ENCODE data around the gene TGFB1.
"Not testable (repeated sequence)": the region's sequence is repeated elsewhere in the genome, so short reads cannot be mapped to it uniquely, and the experiment has no call there.

The TGFB1 gene

DNA sequence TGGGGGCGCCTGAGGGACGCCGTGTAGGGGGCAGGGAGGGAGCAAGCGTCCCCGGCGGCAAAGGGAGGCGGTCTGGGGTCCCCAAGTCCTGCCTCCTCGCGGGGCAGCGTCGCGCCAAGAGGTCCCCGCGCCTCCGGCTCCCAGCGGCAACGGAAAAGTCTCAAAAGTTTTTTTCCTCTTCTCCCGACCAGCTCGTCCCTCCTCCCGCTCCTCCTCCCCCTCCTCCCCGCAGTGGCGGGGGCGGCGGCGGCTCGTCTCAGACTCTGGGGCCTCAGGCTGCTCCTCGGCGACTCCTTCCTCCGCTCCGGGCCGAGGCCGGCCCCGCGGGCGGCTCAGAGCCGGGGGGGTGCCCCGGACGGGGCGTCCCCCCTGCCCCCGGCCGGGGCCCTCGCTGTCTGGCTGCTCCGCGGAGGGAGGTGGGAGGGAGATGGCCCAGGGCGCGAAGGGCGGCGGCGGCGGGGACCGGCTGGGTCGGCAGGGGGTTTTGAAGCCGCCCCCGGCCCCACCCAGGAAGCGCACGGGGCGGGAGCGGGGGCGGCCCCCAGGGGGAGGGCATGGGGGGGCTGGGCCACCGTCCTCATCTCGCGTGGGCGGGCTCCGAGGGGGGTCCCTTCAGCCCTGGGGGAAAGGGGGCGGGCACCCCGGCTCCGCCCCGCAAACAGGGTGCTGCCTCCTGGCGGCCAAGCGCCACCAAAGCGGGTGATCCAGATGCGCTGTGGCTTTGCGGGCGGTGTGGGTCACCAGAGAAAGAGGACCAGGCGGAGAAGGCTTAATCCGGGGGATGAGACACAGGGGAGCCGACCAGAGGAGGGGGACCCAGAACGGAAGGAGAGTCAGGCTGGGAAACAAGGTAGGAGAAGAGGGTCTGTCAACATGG, at the start of gene TGFB1:
TSS of gene TGFB1 (minus strand) at position 457 of the 877 bp plus-strand sequence. CDS start 878 bp downstream, outside the sequence.
- DNase-seq: peak; percentile 98

DNA sequence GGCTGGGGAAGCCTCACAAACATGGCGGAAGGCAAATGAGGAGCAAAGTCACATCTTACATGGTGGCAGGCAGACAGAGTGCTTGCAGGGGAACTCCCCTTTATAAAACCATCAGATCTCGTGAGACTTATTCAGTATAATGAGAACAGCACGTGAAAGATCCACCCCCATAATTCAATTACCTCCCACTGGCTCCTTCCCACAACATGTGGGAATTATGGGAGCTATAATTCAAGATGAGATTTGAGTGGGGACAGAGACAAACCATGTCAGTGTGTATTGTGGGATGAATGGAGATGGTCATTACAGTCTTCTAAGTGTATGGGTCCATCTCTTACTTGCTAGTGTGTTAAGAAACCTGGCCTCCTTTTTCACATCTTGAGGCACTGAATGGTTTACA, 48.3 kb upstream of the TGFB1 start:
- no peak for DNase-seq

DNA sequence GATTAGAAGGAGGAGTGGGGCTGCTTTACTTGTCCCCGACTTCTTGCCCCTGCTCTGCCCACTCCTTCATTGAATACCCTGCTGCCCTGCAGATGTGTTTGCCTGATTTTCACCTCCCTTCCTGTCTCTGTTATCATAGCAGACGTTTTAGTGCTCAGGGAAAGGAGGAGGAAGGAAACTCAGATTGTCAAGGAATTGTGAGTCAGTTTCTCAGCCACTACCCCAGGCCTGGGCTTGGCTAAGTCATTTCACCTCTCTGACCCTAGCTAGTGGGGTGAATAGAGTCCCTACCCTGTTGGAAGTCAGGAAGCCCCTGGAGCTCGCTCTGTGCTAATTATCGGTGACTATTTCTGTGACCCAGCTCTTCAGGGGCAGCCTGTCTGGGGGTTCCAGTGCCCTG, 47.8 kb upstream of the TGFB1 start:
- no peak for DNase-seq

DNA sequence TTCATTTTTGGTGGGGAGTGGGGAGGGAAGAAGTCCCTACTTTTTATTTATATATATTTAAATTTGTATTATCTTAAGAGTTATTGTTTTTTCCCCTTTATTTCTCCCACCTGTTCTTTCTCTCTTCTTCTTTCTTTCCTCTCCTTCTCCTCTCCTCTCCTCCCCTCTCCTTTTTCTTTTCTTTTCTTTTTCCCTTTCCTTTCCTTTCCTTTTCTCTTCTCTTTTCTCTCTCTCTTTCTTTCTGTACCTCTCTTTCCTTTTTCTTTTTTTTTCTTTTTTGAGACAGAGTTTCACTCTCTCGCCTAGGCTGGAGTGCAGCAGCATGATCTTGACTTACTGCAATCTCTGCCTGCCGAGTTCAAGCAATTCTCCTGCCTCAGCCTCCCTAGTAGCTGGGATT, 45.8 kb upstream of the TGFB1 start:
- no peak for DNase-seq

DNA sequence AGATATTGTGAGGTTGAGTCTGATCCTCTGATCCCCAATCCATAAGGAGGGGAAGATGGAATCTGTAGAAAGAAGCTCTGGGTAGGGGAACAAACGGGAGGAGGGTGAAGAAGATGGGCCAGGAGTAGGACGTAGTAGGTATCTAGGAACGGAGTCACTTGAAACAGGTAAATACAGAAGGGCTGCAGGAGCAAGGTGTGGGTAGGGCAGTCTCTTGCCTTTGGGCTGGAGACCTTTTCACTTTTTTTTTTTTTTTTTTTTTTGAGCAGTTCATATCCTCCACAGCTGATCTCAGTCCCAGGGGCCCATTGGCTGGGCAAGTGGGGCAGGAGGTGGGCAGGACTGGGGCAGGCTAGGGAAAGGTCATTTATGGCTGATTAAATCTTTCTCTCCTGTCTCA, 45.4 kb upstream of the TGFB1 start:
- no peak for DNase-seq

DNA sequence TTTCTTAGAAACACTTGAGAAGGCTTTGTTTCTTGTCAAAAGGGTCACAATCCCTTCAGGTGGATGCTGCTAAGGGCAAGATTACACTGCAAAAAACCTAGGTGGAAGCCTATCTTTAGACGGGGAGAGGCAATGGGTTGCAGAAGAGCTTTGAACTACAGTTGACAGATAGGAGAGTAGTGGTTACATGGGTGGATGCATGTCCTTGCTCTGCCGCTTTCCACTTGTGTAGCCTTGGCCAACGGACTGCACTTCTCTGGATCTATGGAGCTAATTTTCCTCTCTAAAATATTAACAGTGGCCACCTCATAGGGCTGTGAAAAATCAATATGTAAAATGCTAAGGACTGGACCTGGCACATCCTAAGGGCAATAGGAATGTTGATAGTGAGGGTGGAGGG, 44.9 kb upstream of the TGFB1 start:
- DNase-seq: no peak

DNA sequence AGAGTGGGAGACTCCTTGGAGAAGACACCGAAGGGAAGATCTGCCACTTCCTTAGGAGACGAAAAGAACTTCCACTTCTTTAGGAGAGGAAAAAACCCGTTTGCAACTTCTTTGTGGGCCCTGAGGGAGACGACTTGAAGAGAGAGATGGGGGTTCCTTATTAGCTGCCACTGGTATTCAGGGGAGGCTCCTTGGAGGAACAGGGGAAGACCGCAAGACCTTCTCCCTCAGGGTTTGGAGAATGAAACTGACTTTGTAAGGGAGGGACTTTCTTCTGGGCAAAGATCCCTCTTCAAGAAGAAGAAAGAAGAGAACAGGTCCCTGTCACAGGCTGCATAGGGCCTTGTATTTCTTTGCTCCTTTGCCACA, 44.3 kb upstream of the TGFB1 start:
- DNase-seq: no peak

DNA sequence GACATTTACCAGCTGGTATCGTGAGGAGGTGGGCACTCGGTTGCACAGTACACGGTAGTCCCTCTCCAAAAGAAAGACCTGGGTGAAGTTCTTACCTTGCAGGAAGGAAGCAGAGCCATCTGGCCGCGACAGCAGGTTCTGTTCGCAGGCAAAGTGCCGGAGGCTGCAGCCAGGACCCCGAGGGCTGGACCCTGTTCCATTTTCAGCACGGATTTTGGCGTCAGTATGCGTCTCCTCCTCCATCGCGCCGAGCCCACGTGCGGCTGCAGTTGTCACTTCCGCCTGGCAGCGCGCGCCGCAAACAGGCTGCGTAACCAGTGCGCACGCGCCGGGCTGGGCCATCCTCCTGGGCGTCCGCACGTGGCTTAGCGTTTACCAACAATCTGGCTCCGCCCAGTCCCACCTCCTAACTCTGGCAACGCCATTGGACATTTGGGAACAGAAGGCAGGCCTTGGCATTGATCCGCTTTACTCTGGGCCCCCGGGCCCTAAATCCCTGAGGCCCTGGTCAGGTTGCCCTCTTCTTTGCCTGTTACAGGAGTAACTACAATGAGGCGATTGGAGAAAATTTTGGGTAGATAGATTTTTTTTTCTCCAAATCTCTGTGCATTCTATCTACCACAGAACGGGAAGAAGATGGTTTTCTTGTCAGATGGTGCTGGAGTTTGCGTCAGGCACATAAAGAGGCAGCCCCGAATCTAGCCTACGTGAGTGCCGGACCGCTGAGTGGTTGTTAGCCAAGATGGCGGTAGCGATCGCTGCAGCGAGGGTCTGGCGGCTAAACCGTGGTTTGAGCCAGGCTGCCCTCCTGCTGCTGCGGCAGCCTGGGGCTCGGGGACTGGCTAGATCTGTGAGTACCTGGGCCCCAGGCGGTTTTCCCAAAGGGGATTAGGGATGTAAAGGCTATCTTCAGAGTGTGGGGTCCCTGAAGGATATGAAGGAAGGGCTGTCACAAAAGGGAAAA, 43.6 kb upstream of the TGFB1 start, which contains the start of the genes BCKDHA and EXOSC5:
TSS of gene BCKDHA (plus strand) at position 733 of the 964 bp plus-strand sequence. CDS start at position 743, 10 bp downstream.
TSS of gene EXOSC5 (minus strand) at position 274 of the 964 bp plus-strand sequence. CDS start at position 243, 31 bp downstream.
- DNase-seq: peak; percentile 98

DNA sequence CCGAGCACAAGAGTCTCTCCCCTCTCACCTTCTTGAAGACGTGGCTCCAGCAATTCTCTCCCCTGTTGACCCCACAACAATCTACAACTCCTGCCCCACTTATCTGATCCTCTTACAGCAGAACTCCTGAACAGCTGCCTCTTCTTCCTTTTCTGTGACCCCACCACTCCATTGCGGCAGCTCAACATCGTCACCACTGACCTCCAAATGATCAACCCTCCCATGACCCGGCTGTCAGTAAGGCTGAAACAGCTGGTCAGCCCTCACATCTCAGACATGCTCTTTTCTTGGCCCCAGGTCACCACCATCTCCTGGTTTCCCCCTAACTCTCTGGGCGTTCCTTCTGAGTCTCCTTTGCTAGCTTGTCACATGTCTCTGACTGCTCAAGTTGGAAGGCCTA, 41.6 kb upstream of the TGFB1 start:
- DNase-seq: no peak

DNA sequence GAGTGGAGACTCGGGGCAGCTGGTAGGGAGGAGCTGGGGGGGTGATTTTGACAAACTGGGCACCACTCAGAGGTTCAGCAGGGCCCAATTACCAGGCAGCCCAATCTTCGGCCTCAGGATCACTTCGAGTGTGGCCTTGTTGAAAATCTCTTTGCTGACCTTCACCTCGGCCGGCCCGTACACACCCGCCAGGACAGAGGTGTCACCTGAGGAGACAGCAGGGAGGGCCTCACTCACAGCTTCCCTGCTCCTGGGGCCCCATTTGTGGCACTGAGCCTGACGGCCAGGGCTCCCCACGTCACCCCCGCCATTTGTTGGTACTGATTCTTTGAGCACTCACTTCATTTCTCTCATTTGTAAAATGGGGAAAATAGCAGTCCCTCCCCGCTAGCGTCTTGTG, 39.1 kb upstream of the TGFB1 start:
- DNase-seq: no peak

DNA sequence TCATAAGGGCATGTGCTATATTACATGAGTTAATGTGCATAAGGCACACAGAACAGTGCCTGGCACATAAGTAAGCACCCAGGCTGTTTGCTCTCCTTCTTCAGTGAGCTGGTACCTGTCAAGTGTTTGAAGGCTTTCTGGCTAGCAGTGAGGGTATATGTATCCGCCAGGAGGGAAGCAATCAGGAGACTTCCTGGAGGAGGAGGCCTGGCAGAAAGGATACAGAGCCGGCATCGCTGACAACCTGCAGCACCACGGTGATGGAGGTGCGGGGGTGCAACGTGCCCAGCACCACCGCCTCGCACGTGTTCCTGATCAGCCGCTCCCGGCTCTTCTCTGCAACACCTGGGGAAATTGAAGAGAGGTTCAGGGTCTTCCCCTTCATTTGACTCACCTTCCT, 37.9 kb upstream of the TGFB1 start:
- no peak for DNase-seq

DNA sequence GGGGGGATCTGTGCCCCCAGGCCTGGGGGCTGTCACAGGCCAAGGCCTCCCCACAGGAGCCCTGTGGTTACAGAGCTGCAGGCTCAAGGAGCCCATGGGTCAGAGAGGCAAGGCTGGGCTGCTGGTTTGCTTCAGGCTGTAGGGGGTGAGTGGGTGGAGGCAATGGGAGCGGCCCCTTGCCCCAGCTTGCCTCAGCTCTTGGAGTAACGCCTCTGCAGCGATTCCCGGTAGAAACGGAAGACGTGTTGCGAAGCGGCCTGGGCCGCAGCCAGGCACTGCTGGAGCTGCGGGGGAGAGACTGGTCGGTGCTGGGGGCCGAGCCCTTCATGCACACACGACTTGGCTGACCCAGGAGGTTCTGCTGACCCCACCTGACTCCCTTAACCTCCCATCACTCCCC, 32.7 kb upstream of the TGFB1 start:
- no peak for DNase-seq

DNA sequence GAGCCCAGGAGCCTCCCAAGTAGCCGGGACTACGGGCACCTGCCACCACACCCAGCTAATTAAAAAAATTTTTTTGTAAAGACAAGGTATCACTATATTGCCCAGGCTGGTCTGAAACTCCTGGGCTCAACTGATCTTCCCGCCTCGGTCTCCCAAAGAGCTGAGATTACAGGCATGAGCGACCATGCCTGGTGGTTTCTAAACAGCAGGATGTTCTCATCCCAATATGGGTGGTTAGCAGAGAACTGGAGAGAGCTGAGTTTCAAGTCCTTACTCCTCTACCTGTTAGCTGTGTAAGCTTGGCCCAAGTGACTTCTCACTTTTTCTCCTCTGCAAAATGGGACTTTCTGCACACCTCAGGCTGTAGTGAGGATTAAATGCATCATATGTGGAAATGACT, 30.6 kb upstream of the TGFB1 start:
- DNase-seq: no peak

DNA sequence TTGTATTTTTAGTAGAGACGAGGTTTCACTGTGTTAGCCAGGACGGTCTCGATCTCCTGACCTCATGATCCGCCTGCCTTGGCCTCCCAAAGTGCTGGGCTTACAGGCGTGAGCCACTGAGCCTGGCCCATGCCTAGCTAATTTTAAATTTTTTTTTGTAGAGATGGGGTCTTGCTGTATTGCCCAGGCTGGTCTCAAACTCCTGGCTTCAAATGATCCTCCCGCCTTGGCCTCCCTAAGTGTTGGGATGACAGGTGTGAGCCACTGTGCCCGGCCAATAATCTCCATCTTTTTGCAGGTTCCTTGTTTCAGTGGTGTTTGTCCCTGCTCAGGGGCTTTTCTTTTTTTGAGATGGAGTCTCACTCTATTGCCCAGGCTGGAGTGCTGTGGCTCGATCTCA, 27.8 kb upstream of the TGFB1 start:
- DNase-seq: not testable (repeated sequence)

DNA sequence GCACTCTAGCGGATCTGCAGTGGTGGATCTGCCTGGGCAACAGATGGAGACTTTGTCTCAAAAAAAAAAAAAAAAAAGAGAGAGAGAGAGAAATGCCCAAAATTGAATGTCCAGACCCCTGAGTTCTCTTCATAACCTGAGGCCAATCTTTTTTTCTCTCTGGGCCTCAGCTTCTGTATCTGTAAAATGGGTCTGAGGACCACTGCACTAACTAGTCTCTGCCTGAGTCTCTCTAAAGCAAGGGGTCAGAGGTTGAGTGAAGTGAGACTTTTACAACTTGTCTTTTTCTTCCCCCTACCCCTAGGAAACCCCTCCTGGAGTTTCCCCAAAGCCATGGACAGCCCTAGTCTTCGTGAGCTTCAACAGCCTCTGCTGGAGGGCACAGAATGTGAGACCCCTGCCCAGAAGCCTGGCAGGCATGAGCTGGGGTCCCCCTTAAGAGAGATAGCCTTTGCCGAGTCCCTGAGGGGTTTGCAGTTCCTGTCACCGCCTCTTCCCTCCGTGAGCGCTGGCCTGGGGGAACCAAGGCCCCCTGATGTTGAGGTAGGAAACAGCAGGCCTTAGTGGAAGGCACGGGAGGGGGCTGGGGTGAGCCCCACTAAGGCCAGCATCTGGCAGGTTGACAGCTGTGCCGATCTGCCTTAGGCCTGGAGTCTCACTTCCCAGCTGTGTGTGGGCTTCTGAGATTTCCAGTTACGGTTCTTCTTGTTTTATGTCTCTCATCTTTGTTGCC, 24.4 kb upstream of the TGFB1 start:
- no peak for DNase-seq

DNA sequence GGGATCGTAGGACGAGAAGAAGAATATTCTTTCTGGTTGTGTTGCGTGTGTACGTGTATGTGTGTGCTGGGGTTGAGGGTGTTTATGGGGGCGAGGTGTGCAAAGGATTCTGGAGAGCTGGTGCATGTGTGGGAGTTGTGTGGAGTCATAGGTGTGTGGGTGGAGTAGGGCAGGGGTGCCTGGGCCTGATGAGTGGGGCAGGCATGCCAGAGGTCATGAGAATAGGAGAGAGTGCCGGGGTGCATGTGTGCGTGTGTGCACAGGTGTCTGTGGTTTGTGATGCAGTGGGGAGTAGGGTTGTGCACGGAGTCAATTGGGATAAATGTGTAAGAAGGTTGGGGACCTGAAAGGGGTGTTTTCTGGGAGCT, 23.3 kb upstream of the TGFB1 start:
- DNase-seq: peak; percentile 58

DNA sequence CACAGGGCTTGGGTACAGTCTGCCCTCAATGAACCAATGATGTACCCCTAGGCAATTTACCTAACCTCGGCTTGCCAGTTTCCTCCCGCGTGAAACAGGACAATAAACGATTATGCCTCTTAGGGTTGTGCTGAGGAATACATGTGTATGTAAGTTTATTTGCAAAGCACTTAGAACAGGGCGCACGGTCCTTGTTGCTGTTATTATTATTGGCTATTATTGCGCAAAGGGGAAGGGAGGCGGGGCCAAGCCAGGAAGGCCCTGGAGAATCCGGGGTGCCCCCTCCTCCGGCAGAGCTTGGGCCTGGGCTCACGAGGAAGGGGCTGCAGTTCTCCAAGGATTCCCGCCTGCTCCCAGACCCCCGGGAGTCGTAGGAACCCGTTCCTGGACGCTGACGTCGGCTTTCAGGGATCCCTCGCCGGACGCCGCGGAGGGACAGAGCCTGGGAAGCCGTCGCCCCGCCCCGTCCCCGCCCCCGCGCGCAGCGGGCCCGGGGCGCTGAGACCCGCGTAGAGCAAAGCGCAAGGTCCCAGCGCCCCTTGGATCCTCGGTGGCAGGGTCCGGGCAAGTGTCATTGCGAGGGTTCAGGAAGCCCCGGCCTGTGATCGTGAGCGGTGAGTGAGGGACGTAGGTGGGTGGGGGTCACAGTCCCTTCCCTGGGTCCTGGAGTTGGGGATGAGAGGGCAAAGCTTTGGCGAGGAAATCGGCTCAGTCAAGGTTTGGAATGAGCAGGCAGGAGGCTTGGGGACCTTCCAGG, 22.7 kb upstream of the TGFB1 start, which contains the start of gene TMEM91:
TSS of gene TMEM91 (plus strand) at position 293 of the 757 bp plus-strand sequence. CDS start 1,777 bp downstream, outside the sequence.
- no peak for DNase-seq

DNA sequence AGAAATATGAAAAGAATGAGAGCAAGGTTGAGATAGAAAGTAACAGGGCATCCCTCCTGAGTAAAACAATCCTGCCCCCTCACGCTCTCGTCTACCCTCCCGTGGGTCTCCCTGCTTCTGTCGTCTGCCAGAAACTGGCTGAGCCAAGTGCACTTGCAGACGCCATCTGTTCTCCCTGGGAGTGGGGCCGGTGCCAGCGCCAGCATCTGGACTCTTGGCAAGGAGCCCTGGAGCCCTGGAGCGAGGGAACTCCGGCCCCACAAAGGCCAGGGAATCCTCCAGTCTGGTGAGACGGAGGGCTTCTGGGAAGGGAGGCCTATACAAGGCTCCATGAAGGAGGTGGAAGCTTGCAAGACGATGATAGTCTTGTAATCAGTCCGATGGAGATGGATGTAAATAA, 20.3 kb upstream of the TGFB1 start:
- DNase-seq: no peak

DNA sequence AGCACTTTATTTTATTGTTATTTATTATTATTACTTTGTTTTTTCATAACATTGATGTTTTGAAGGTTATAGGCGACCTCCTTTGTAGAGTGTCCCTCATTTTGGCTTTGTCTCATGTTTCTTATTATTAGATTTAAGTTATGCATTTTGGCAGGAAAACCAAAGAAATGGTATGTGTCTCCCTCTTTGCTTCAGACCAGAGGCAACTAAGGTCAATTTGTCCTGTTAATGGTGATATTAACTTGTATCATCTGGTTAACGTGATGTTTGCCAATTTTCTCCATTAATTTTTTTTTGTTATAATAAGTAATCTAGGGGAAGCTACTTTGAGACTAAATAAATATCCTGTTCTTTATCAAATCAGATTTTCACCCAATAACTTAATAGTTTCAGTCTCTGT, 18.8 kb upstream of the TGFB1 start:
- no peak for DNase-seq

DNA sequence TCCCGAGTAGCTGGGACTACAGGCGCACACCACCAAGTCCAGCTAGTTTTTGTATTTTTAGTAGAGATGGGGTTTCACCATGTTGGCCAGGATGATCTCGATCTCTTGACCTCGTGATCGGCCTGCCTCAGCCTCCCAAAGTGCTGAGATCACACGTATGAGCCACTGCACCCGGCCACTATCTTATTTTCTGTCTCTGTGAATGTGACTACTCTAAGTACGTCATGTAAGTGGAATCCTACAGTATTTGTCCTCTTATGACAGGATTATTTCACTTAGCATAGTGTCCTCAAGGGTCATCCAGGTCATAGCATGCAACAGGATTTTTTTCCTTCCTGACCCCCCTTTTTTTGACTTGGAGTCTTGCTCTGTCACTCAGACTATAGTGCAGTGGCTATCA, 17.8 kb upstream of the TGFB1 start:
- no peak for DNase-seq

DNA sequence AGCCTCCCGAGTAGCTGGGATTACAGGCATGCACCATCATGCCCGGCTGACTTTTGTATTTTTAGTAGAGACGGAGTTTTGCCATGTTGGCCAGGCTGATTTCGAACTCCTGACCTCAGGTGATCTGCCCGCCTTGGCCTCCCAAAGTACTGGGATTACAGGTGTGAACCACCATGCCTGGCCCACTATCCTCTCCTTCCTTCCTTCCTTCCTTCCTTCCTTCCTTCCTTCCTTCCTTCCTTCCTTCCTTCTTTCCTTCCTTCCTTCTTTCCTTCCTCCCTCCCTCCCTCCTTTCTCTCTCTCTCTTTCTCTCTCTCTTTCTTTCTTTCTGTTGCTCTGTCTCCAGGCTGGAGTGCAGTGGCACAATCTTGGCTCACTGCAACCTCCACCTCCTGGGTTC, 17.4 kb upstream of the TGFB1 start:
- not testable (repeated sequence) for DNase-seq

DNA sequence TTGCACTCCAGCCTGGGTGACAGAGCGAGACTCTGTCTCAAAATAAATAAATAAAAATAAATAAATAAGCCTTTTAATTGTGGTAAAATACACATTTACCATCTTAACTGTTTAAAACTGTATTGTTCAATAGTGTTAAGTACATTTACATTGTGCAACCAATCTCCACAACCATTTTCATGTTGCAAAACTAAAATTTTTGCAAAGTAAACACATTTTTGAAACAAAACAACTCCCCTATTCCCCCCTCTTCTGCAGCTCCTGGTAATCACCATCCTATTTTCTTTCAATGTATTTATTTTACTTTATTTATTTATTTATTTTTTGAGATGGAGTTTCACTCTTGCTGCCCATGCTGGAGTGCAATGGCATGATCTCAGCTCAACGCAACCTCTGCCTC, 16.0 kb upstream of the TGFB1 start:
- DNase-seq: no peak

All from activated CD8-positive, alpha-beta memory T cell treated with anti-CD3 and anti-CD28 coated beads, Interleukin-2, amount 50 U/mL, for 4 hours (primary cell).